HepG2 (cell line): ENCODE measurements around the gene CDK11A. TPM values are rescaled to one million over a fixed set of nuclear protein-coding genes. Genes with fewer than 3 reads are reported as not detected.
A peak's percentile ranks its signal among the peaks of the same experiment; 100 is the strongest.
"Not testable (repeated sequence)": the region's sequence is repeated elsewhere in the genome, so short reads cannot be mapped to it uniquely, and the experiment has no call there.

ENCODE experiments used
- HNF1A ChIP-seq, 2 experiments: sonication (generic) in 1 of 2; formaldehyde crosslinking in 1 of 2; IDR thresholded peaks; 2 replicates each; pipeline versions ENCODE4 v1.4.0 to v1.6.1; 2016 to 2020; ENCODE audit warnings: borderline replicate concordance in 1 of 2, low read depth in 1 of 2, mild to moderate bottlenecking in 1 of 2, missing genetic modification reagents in 1 of 2
- MYC ChIP-seq: sonication (generic); formaldehyde crosslinking; IDR thresholded peaks from 2 replicates; pipeline ENCODE4 v1.9.0; 2021; ENCODE audit warnings: missing genetic modification reagents, borderline replicate concordance
- NFIC ChIP-seq: IDR thresholded peaks from 2 replicates; pipeline ENCODE4 v1.6.1; 2012; ENCODE audit warnings: mild to moderate bottlenecking, low read length, inconsistent platforms
- NR2F6 ChIP-seq, 2 experiments: IDR thresholded peaks; 2 replicates each; pipeline ENCODE4 v1.6.1; 2016; ENCODE audit warnings: antibody characterized with exemption in 1 of 2, mild to moderate bottlenecking in 1 of 2
- PATZ1 ChIP-seq: sonication (generic); formaldehyde crosslinking; IDR thresholded peaks from 2 replicates; pipeline ENCODE4 v1.4.0; 2020; ENCODE audit warnings: missing genetic modification reagents
- PRDM10 ChIP-seq: sonication (generic); formaldehyde crosslinking; IDR thresholded peaks from 2 replicates; pipeline ENCODE4 v1.4.0; 2020; ENCODE audit warnings: low read depth, missing genetic modification reagents
- RBFOX2 ChIP-seq: fragments of 200-400 bp; formaldehyde crosslinking; IDR thresholded peaks from 2 replicates; pipeline ENCODE4 v1.6.1; 2017; ENCODE audit warnings: low read depth, mild to moderate bottlenecking, low read length
- TARDBP ChIP-seq: sonication (generic); formaldehyde crosslinking; IDR thresholded peaks from 2 replicates; pipeline ENCODE4 v1.8.0; 2022; ENCODE audit warnings: mild to moderate bottlenecking, missing genetic modification reagents
- ZBTB33 ChIP-seq: sonication (generic); formaldehyde crosslinking; IDR thresholded peaks from 2 replicates; pipeline ENCODE4 v1.4.0; 2020; ENCODE audit warnings: missing genetic modification reagents
- ZGPAT ChIP-seq: IDR thresholded peaks from 2 replicates; pipeline ENCODE4 v1.6.1; 2016; ENCODE audit warnings: mild to moderate bottlenecking
- ZSCAN21 ChIP-seq: sonication (generic); formaldehyde crosslinking; IDR thresholded peaks from 2 replicates; pipeline ENCODE4 v1.8.0; 2022; ENCODE audit warnings: mild to moderate bottlenecking, missing genetic modification reagents, moderate library complexity, borderline replicate concordance
- ZSCAN9 ChIP-seq: IDR thresholded peaks from 2 replicates; pipeline ENCODE4 v1.6.1; 2016; ENCODE audit warnings: borderline replicate concordance
- polyA plus RNA-seq, 8 experiments: library from polyadenylated mRNA; depleted of rRNA in 3 of 8; stranded (reverse) in 7 of 8; unstranded in 1 of 8; fragments of >200 nt; fragmentation: Illumina TruSeq in 4 of 8; extraction: Trizol in 4 of 8; gene quantifications; 2 replicates each; pipeline versions ENCODE4 v1.2.1 to v1.2.3, GENCODE V29; 2011 to 2016; ENCODE audit warnings: low read depth in 4 of 8, missing spikeins in 1 of 8, mixed read lengths in 1 of 8; ENCODE audit not compliant: insufficient read depth in 1 of 8
- total RNA-seq, 5 experiments: library from RNA; depleted of rRNA; stranded (reverse); fragments of >200 nt; fragmentation: Illumina TruSeq; extraction: Trizol; gene quantifications; 2 replicates each; pipeline ENCODE4 v1.2.3, GENCODE V29; 2016; ENCODE audit warnings: low read depth in 1 of 5

The CDK11A gene
- total and polyA plus RNA-seq, 2 of the 13 experiments (the other 11 are each of a cell fraction or from before 2014, with no cell fraction given): 11.2 to 17.9 TPM

- TF ChIP-seq ZGPAT (CRISPR knock-in tag) (peak; percentile 28; the same call in 1 of the 2 replicates), NFIC (peak; percentile 43; the same call in 1 of the 2 replicates), PATZ1 (CRISPR knock-in tag) (0 out of 2 replicates have a peak, but pooled peaks have one; percentile 23), NR2F6 (CRISPR knock-in tag; IDR thresholded peaks at IDR 0.05) (peak; percentile 11; the same call in 1 of the 2 replicates), PRDM10 (CRISPR knock-in tag) (peak; percentile 97), HNF1A (CRISPR knock-in tag; IDR thresholded peaks at IDR 0.05; ENCODE audit: borderline replicate concordance) (0 out of 2 replicates have a peak, but pooled peaks have one; percentile 17), MYC (CRISPR knock-in tag) (peak; percentile 33; the same call in 1 of the 2 replicates), ZBTB33 (CRISPR knock-in tag) (peak; percentile 58; the same call in 1 of the 2 replicates), ZSCAN21 (CRISPR knock-in tag) (peak; percentile 100), TARDBP (CRISPR knock-in tag) (peak; percentile 44; the same call in 1 of the 2 replicates), RBFOX2 (peak; percentile 61; the same call in 1 of the 2 replicates), ZSCAN9 (peak; percentile 75; the same call in 1 of the 2 replicates)
- TF ChIP-seq NR2F6 (IDR thresholded peaks at IDR 0.05); HNF1A (IDR thresholded peaks at IDR 0.05; ENCODE audit: low read depth): not testable (repeated sequence)
These were observed 21.8 kb upstream of the CDK11A start (continued) for GRCh38 chr1:1745651-1746565.
